GM19328 (cell line): ENCODE measurements around the gene GNA14.
"Not testable (repeated sequence)": the region's sequence is repeated elsewhere in the genome, so short reads cannot be mapped to it uniquely, and the experiment has no call there.

Experiments used
- ATAC-seq: cut with Tn5 transposase; IDR thresholded peaks from one replicate; pipeline ENCODE4 v1.9.1; 2021; ENCODE audit warnings: mild to moderate bottlenecking, moderate library complexity; ENCODE audit not compliant: unreplicated experiment

The GNA14 gene

GRCh38 chr9:77647267-77648233 is 572 bp downstream of the GNA14 start:
- no peak for ATAC-seq

GRCh38 chr9:77643871-77644270 is 4.3 kb downstream of the GNA14 start:
- no peak for ATAC-seq

GRCh38 chr9:77640741-77641580 is 7.2 kb downstream of the GNA14 start:
- ATAC-seq = no peak

GRCh38 chr9:77632652-77633051 is 15.5 kb downstream of the GNA14 start:
- no peak for ATAC-seq

GRCh38 chr9:77628864-77629263 is 19.3 kb downstream of the GNA14 start:
- not testable (repeated sequence) for ATAC-seq

- no peak for ATAC-seq
Observed at GRCh38 chr9:77616191-77616590, 31.9 kb downstream of the GNA14 start.

- no peak for ATAC-seq
Observed at GRCh38 chr9:77614645-77615044, 33.5 kb downstream of the GNA14 start.

GRCh38 chr9:77606526-77606925 is 41.6 kb downstream of the GNA14 start:
- no peak for ATAC-seq

GRCh38 chr9:77605449-77606220 is 42.5 kb downstream of the GNA14 start:
- ATAC-seq = no peak

GRCh38 chr9:77604316-77604715 is 43.8 kb downstream of the GNA14 start:
- ATAC-seq = no peak

- ATAC-seq = no peak
Observed at GRCh38 chr9:77602852-77603251, 45.3 kb downstream of the GNA14 start.

GRCh38 chr9:77601476-77602099 is 46.5 kb downstream of the GNA14 start:
- ATAC-seq = no peak

GRCh38 chr9:77600810-77601209 is 47.3 kb downstream of the GNA14 start:
- ATAC-seq = no peak

GRCh38 chr9:77599492-77599891 is 48.6 kb downstream of the GNA14 start:
- ATAC-seq = no peak

- no peak for ATAC-seq
Observed at GRCh38 chr9:77598991-77599390, 49.1 kb downstream of the GNA14 start.

GRCh38 chr9:77598524-77598923 is 49.6 kb downstream of the GNA14 start:
- no peak for ATAC-seq

GRCh38 chr9:77597057-77597456 is 51.1 kb downstream of the GNA14 start:
- no peak for ATAC-seq

- ATAC-seq = no peak
Observed at GRCh38 chr9:77595426-77596095, 52.6 kb downstream of the GNA14 start.

GRCh38 chr9:77594963-77595362 is 53.2 kb downstream of the GNA14 start:
- no peak for ATAC-seq

GRCh38 chr9:77593528-77593927 is 54.6 kb downstream of the GNA14 start:
- ATAC-seq = no peak
